Osteocyte (in vitro differentiated cells): Measurements from ENCODE around the gene RAPGEF4. TPM values are rescaled to one million over a fixed set of nuclear protein-coding genes. Genes with fewer than 3 reads are reported as not detected.

Source experiments
- DNase-seq: peaks from one replicate; pipeline ENCODE4 v3.0.0; 2021; ENCODE audit warnings: mixed read lengths; ENCODE audit not compliant: unreplicated experiment; ENCODE audit errors: extremely low spot score
- H3K27ac Mint-ChIP-seq: one replicate; pipeline ENCODE4 v1.8.0; 2021; ENCODE audit warnings: mild to moderate bottlenecking, mixed read lengths; ENCODE audit not compliant: unreplicated experiment
- H3K27me3 Mint-ChIP-seq: one replicate; pipeline ENCODE4 v1.8.0; 2021; ENCODE audit warnings: mixed read lengths; ENCODE audit not compliant: unreplicated experiment
- H3K36me3 Mint-ChIP-seq: one replicate; pipeline ENCODE4 v1.8.0; 2021; ENCODE audit warnings: mixed read lengths; ENCODE audit not compliant: unreplicated experiment
- H3K4me1 Mint-ChIP-seq: one replicate; pipeline ENCODE4 v1.8.0; 2021; ENCODE audit warnings: mixed read lengths; ENCODE audit not compliant: unreplicated experiment
- H3K4me3 Mint-ChIP-seq: one replicate; pipeline ENCODE4 v1.8.0; 2021; ENCODE audit warnings: mild to moderate bottlenecking, moderate library complexity, mixed read lengths; ENCODE audit not compliant: unreplicated experiment
- H3K9me3 Mint-ChIP-seq: one replicate; pipeline ENCODE4 v1.8.0; 2021; ENCODE audit warnings: mixed read lengths; ENCODE audit not compliant: unreplicated experiment
- total RNA-seq: library from RNA; stranded (reverse); gene quantifications from 2 replicates; pipeline ENCODE4 v1.2.1, GENCODE V29; 2021
- TF ChIP-seq, protein P1 (sequence below): fragments of 200-600 bp; sonication (generic); IDR thresholded peaks from 2 replicates; pipeline ENCODE4 v1.5.0; 2021; ENCODE audit warnings: antibody characterized with exemption, mild to moderate bottlenecking, moderate library complexity

The RAPGEF4 gene
- total RNA-seq, 1 donor from 2014 or later: 0.91 TPM

DNA sequence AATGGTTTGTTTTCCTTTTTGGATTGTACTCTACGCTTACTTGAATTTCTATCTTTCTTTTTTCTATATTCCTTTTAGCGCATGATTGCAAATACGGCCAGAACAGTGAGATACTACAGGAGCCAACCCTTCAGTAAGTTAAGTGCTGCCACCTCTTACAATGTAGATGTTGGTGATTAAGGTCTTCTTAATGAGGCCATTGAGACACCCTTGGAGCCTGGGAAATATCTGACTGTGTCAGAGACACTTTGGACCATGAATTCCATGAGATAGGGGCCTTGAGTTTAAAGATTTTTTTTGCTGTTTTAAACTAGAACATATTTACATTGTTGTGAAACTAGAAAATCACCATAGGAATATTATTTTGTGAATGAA is 312.9 kb downstream of the RAPGEF4 start:
- Mint-ChIP-seq H3K27ac (peak overlapping the region; percentile 92), H3K4me3 (no peak overlapping the region), H3K36me3 (no peaks in the 10 kb centered on the region), H3K4me1 (peaks cover 53% of the 10 kb centered on the region), H3K27me3 (no peaks in the 10 kb centered on the region), H3K9me3 (peaks cover 3% of the 10 kb centered on the region)
- TF ChIP-seq, protein P1, sequence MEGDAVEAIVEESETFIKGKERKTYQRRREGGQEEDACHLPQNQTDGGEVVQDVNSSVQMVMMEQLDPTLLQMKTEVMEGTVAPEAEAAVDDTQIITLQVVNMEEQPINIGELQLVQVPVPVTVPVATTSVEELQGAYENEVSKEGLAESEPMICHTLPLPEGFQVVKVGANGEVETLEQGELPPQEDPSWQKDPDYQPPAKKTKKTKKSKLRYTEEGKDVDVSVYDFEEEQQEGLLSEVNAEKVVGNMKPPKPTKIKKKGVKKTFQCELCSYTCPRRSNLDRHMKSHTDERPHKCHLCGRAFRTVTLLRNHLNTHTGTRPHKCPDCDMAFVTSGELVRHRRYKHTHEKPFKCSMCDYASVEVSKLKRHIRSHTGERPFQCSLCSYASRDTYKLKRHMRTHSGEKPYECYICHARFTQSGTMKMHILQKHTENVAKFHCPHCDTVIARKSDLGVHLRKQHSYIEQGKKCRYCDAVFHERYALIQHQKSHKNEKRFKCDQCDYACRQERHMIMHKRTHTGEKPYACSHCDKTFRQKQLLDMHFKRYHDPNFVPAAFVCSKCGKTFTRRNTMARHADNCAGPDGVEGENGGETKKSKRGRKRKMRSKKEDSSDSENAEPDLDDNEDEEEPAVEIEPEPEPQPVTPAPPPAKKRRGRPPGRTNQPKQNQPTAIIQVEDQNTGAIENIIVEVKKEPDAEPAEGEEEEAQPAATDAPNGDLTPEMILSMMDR: no peak
- no peak for DNase-seq

DNA sequence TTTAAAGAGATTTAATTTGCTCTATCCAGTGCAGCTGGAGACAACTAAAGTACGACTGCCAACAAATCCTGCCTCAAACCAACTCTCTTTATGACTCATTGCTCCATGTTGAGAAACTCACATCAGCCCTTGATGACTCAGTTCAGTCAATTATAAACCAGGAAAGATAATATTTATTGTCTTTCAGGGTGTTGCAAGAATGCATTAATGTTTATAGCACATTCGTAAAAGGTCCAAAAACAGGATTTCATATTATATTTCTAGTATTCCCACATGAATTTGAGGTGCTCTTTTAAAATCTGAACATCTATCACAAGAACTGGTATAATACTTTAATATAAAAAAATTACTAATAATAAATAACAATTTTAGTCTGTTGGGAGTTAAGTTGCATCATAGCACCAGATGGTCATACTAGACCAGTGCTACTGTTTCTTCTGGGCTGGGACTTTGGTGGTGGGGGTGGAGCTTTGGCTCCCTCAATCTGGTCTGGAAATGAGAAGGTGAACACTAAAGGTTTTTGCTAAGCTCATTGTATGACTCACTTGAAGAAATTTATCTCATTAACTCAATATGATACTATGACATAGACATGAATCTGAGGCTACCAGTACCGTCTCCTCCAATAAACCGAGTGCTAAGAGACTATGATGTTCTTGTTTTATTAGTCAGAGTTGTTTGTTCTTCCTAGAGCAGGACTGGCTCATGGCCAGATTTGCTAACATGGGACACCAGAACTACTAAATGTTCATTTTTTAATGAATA is 313.4 kb downstream of the RAPGEF4 start:
- H3K36me3 Mint-ChIP-seq: no peaks in the 10 kb centered on the region
- H3K9me3 Mint-ChIP-seq: peaks cover 3% of the 10 kb centered on the region
- peak overlapping the region; percentile 3 for H3K4me3 Mint-ChIP-seq
- TF ChIP-seq, protein P1: no peak
- no peak for DNase-seq
- H3K27me3 Mint-ChIP-seq: no peaks in the 10 kb centered on the region
- H3K27ac Mint-ChIP-seq: peak overlapping the region; percentile 92
- H3K4me1 Mint-ChIP-seq: peaks cover 59% of the 10 kb centered on the region

DNA sequence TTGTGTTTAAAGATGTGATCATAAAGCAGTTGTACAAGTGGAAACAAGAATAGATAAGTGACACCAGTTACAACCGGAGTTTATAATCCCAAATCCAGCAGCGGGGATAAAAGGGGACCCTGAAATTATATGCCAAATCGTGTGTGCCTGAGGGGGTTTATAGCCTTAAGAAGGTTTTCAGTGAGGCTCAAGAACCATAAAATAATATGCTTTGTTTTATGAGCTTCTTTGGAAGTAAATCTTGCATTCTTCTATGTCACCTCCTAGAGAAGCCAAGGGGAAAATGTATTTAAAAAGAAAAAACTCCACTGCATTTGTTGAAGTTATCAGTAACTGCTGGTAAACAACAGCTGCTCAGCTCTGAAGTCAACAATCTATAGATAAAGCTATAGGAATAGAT is 314.2 kb downstream of the RAPGEF4 start:
- DNase-seq: no peak
- Mint-ChIP-seq H3K9me3 (peaks cover 3% of the 10 kb centered on the region), H3K4me1 (peaks cover 60% of the 10 kb centered on the region), H3K36me3 (no peaks in the 10 kb centered on the region), H3K4me3 (peak overlapping the region; percentile 3), H3K27me3 (no peaks in the 10 kb centered on the region), H3K27ac (peak overlapping the region; percentile 92)
- TF ChIP-seq, protein P1: no peak

DNA sequence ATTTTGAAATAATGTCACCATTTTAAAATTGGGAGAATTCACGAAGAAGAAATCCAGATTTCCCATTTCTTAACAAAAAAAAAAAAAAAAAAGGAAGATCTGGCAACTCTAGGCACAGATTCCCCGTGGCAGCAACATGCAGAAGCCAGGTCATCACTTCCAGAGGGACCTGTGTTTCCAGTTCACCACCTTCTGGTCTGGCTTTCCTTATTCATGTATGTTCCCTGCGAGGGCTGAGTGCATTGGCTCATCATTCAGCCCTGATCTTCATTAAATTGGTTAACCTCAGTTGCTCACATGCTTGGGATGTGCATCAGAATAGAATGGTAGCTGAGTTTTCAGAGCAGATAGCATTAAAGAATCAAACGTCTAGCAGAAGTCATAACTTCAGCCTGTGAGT is 315.0 kb downstream of the RAPGEF4 start:
- H3K36me3 Mint-ChIP-seq: no peaks in the 10 kb centered on the region
- DNase-seq: no peak
- H3K4me1 Mint-ChIP-seq: peaks cover 59% of the 10 kb centered on the region
- H3K27ac Mint-ChIP-seq: no peak overlapping the region
- H3K4me3 Mint-ChIP-seq: no peak overlapping the region
- TF ChIP-seq, protein P1: no peak
- H3K27me3 Mint-ChIP-seq: no peaks in the 10 kb centered on the region
- H3K9me3 Mint-ChIP-seq: peaks cover 3% of the 10 kb centered on the region

DNA sequence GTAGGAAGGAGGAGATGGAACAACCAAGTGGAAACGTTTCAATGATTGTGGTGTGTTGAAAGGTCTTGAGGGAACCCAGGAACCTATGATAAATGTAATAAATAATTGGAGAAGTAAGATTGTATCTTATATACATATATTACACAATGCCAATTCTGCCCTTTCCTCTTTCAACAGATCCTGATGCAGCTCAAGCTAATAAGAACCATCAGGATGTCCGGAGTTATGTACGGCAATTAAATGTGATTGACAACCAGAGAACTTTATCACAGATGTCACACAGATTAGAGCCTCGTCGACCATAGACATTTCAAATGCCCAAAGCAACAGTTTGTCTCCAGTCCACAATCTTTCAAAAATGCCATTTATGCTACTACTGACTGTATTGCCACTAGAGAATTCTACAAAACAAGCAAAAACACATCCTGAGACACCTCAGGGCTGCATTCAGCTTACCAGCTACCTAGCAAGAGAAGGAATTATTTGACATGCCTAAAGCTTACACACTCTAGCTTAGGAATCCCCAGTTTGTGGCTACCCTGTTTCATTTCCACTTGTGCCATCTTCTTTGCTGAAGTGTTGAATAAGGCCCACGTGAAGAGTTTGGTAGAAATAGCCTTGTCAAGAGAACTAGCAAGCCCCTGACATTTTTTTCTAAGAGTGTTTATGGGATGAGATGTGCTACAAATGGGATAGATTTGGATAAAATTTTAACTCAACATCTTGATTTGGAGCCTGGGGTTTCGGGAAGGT is 316.0 kb downstream of the RAPGEF4 start:
- H3K4me3 Mint-ChIP-seq: no peak overlapping the region
- H3K27me3 Mint-ChIP-seq: no peaks in the 10 kb centered on the region
- H3K9me3 Mint-ChIP-seq: peaks cover 3% of the 10 kb centered on the region
- H3K36me3 Mint-ChIP-seq: no peaks in the 10 kb centered on the region
- TF ChIP-seq, protein P1: no peak
- H3K27ac Mint-ChIP-seq: no peak overlapping the region
- peaks cover 57% of the 10 kb centered on the region for H3K4me1 Mint-ChIP-seq
- no peak for DNase-seq
